Prostate gland (tissue), 2 donors: ENCODE results near the gene TFR2.

ENCODE experiments used
- CTCF ChIP-seq, 4 experiments: fragments of 200-600 bp in 2 of 4; fragments of 450-650 bp in 2 of 4; sonication (generic) in 2 of 4; IDR thresholded peaks; 1 replicate in 3 of 4; 2 replicates in 1 of 4; pipeline ENCODE4 v1.5.1; 2016 to 2019; ENCODE audit warnings: antibody characterized with exemption in 4 of 4, mild to moderate bottlenecking in 2 of 4, moderate library complexity in 2 of 4
- POLR2AphosphoS5 ChIP-seq: sonication (generic); formaldehyde crosslinking; IDR thresholded peaks from one replicate; pipeline ENCODE4 v1.6.1; 2017; ENCODE audit warnings: antibody characterized with exemption

- TF ChIP-seq CTCF (IDR thresholded peaks at IDR 0.05) (no peak), POLR2AphosphoS5 (no peak)
Observed at GRCh38 chr7:100590077-100590737, 51.1 kb downstream of the TFR2 start.
